HG02571 (cell line): ENCODE data around the gene PAK6.

Source experiments
- ATAC-seq: cut with Tn5 transposase; IDR thresholded peaks from one replicate; pipeline ENCODE4 v1.9.1; 2021; ENCODE audit warnings: mild to moderate bottlenecking, moderate library complexity; ENCODE audit not compliant: unreplicated experiment

PAK6 gene

GRCh38 chr15:40275954-40276353, 37.1 kb downstream of the PAK6 start:
- ATAC-seq, result no peak

- ATAC-seq, result no peak
Observed at GRCh38 chr15:40276927-40277326, 38.1 kb downstream of the PAK6 start.

- no peak for ATAC-seq
Observed at GRCh38 chr15:40277471-40277870, 38.6 kb downstream of the PAK6 start.

- ATAC-seq, result no peak
Observed at GRCh38 chr15:40278026-40278425, 39.2 kb downstream of the PAK6 start.

GRCh38 chr15:40279437-40280141, 40.7 kb downstream of the PAK6 start:
- no peak for ATAC-seq

GRCh38 chr15:40280260-40281056, 41.6 kb downstream of the PAK6 start:
- ATAC-seq, result no peak

GRCh38 chr15:40281057-40281800, 42.4 kb downstream of the PAK6 start:
- no peak for ATAC-seq

- no peak for ATAC-seq
Observed at GRCh38 chr15:40281801-40282146, 42.9 kb downstream of the PAK6 start.

- ATAC-seq, result no peak
Observed at GRCh38 chr15:40282147-40282868, 43.4 kb downstream of the PAK6 start.

- ATAC-seq, result no peak
Observed at GRCh38 chr15:40282869-40283614, 44.2 kb downstream of the PAK6 start, which contains the start of gene ANKRD63. Gene ANKRD63, minus strand, starts transcription at chr15:40283064. Its CDS starts 478 bp downstream, at chr15:40282586.

GRCh38 chr15:40283615-40284300, 44.9 kb downstream of the PAK6 start:
- ATAC-seq, result no peak

- ATAC-seq, result no peak
Observed at GRCh38 chr15:40285151-40285550, 46.3 kb downstream of the PAK6 start.

- no peak for ATAC-seq
Observed at GRCh38 chr15:40285554-40286011, 46.7 kb downstream of the PAK6 start.

GRCh38 chr15:40286061-40286532, 47.2 kb downstream of the PAK6 start:
- ATAC-seq, result no peak

GRCh38 chr15:40286794-40287193, 47.9 kb downstream of the PAK6 start:
- ATAC-seq, result no peak

- no peak for ATAC-seq
Observed at GRCh38 chr15:40287505-40287904, 48.6 kb downstream of the PAK6 start.

GRCh38 chr15:40287968-40288367, 49.1 kb downstream of the PAK6 start:
- ATAC-seq, result no peak

- no peak for ATAC-seq
Observed at GRCh38 chr15:40289140-40289775, 50.4 kb downstream of the PAK6 start.

- ATAC-seq, result no peak
Observed at GRCh38 chr15:40290545-40290917, 51.7 kb downstream of the PAK6 start.
